ENCODE results near the gene PP2D1. TPM values are rescaled to one million over a fixed set of nuclear protein-coding genes. Genes with fewer than 3 reads are reported as not detected.

PP2D1 gene
- total RNA-seq, 1 experiment from 2014 or later, result not detected

GRCh38 chr3:20059929-20060328 is 47.9 kb upstream of the PP2D1 start:
- CTCF ChIA-PET, result no interaction called here
- POLR2A ChIA-PET, result no interaction called here
- Histone ChIP-seq H3K27ac (ENCODE audit: low read length) (no peak overlapping the region), H3K4me3 (ENCODE audit: low read depth in 2 of 2, low read length in 2 of 2) (no peak overlapping the region), H3K27me3 (ENCODE audit: control insufficient read depth, insufficient read depth, low read length) (no peaks in the 10 kb centered on the region), H3K4me1 (ENCODE audit: control insufficient read depth, insufficient read depth, low read length) (peaks cover 4% of the 10 kb centered on the region), H3K36me3 (ENCODE audit: control insufficient read depth, insufficient read depth, low read length) (no peaks in the 10 kb centered on the region), H3K9me3 (ENCODE audit: control insufficient read depth, insufficient read depth, low read depth, low read length) (no peaks in the 10 kb centered on the region)
- no peak for ATAC-seq
- TF ChIP-seq, protein P1, sequence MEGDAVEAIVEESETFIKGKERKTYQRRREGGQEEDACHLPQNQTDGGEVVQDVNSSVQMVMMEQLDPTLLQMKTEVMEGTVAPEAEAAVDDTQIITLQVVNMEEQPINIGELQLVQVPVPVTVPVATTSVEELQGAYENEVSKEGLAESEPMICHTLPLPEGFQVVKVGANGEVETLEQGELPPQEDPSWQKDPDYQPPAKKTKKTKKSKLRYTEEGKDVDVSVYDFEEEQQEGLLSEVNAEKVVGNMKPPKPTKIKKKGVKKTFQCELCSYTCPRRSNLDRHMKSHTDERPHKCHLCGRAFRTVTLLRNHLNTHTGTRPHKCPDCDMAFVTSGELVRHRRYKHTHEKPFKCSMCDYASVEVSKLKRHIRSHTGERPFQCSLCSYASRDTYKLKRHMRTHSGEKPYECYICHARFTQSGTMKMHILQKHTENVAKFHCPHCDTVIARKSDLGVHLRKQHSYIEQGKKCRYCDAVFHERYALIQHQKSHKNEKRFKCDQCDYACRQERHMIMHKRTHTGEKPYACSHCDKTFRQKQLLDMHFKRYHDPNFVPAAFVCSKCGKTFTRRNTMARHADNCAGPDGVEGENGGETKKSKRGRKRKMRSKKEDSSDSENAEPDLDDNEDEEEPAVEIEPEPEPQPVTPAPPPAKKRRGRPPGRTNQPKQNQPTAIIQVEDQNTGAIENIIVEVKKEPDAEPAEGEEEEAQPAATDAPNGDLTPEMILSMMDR (IDR thresholded peaks at IDR 0.05), result no peak
- TF ChIP-seq REST (IDR thresholded peaks at IDR 0.05; ENCODE audit: insufficient read depth in 1 of 2, low read depth in 2 of 2, low read length in 1 of 2) (no peak), SIN3A (IDR thresholded peaks at IDR 0.05; ENCODE audit: borderline replicate concordance, insufficient read depth, low read depth, low read length) (no peak), TCF7L2 (IDR thresholded peaks at IDR 0.05; ENCODE audit: low read depth, low read length) (no peak), POLR2AphosphoS5 (IDR thresholded peaks at IDR 0.05; ENCODE audit: low read depth, low read length) (no peak)
- intact Hi-C loops (cut with micrococcal nuclease; ENCODE audit: unreplicated experiment), result no loop called here
- no TSS peak for BruUV-seq (replicated peaks)
- DNase-seq (ENCODE audit: low read depth, low spot score), result no peak
- in situ Hi-C loops (cut with HindIII; ENCODE audit: low pct_unique_long_range_greater_than_20kb, low sequenced_read_pairs), result no loop called here

- in situ Hi-C loops (cut with HindIII; ENCODE audit: low pct_unique_long_range_greater_than_20kb, low sequenced_read_pairs) (no loop called here), intact Hi-C loops (cut with micrococcal nuclease; ENCODE audit: unreplicated experiment) (no loop called here)
- ATAC-seq, result no peak
- TF ChIP-seq TCF7L2 (IDR thresholded peaks at IDR 0.05; ENCODE audit: low read depth, low read length) (no peak), POLR2AphosphoS5 (IDR thresholded peaks at IDR 0.05; ENCODE audit: low read depth, low read length) (no peak), SIN3A (IDR thresholded peaks at IDR 0.05; ENCODE audit: borderline replicate concordance, insufficient read depth, low read depth, low read length) (no peak), REST (IDR thresholded peaks at IDR 0.05; ENCODE audit: insufficient read depth in 1 of 2, low read depth in 2 of 2, low read length in 1 of 2) (no peak)
- TF ChIP-seq, protein P1 (IDR thresholded peaks at IDR 0.05), result no peak
- CTCF ChIA-PET, result interaction anchor here (0.5 kb wide), 1 partner anchor 27 kb away, joined by 4 read pairs; no protein-coding TSS in a partner anchor
- no peak overlapping the region for H3K4me3 ChIP-seq (ENCODE audit: low read depth in 2 of 2, low read length in 2 of 2)
- H3K27ac ChIP-seq (ENCODE audit: low read length), result no peak overlapping the region
- H3K36me3 ChIP-seq (ENCODE audit: control insufficient read depth, insufficient read depth, low read length), result no peaks in the 10 kb centered on the region
- no TSS peak for BruUV-seq (replicated peaks)
- DNase-seq (ENCODE audit: low read depth, low spot score), result no peak
- H3K4me1 ChIP-seq (ENCODE audit: control insufficient read depth, insufficient read depth, low read length), result peaks cover 9% of the 10 kb centered on the region
- H3K27me3 ChIP-seq (ENCODE audit: control insufficient read depth, insufficient read depth, low read length), result no peaks in the 10 kb centered on the region
- no peaks in the 10 kb centered on the region for H3K9me3 ChIP-seq (ENCODE audit: control insufficient read depth, insufficient read depth, low read depth, low read length)
- POLR2A ChIA-PET, result no interaction called here
Measured at GRCh38 chr3:20057612-20058180, 45.6 kb upstream of the PP2D1 start.
